NCI-H2196 treated with DMSO at 0.1 percent for 48 hours (cell line): ENCODE measurements around the gene ADCY3.

Experiments used
- DNase-seq: peaks from one replicate; lab custom pipeline; 2025; ENCODE audit not compliant: unreplicated experiment; lab: John Stamatoyannopoulos, UW

ADCY3 gene

GRCh38 chr2:24771764-24772586 lies 148.1 kb downstream of the ADCY3 start:
- DNase-seq = no peak

GRCh38 chr2:24771061-24771460 lies 149.0 kb downstream of the ADCY3 start:
- no peak for DNase-seq
